ENCODE results near the gene RPS6KA2.

RPS6KA2 gene

DNA sequence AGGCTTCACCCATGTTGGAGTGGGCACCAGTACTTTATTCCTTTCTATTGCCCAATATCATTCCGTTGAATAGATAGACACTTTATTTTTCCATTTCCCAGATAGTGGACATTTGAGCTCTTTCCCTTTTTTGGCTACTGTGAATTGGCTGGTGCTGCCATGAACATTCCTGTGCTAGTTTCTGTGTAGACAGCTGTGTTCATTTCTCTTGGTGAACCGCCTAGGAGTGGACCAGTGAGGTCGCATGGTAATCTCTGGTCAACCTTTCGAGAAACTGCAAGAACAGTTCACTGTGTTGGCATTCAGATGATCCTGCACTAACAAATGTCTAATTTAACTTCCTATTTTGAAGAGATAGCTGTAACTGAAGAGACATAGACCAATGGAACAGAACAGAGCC is 99.2 kb downstream of the RPS6KA2 start:
- no peak for DNase-seq (ENCODE audit: low read depth)
- no peak for TF ChIP-seq CTCF (conservative IDR thresholded peaks at IDR 0.05; ENCODE audit: low read length)
- H3K4me3 ChIP-seq (ENCODE audit: low read length), result no peak overlapping the region

- no peak for DNase-seq (ENCODE audit: low read depth)
- TF ChIP-seq CTCF (conservative IDR thresholded peaks at IDR 0.05; ENCODE audit: low read length), result no peak
- H3K4me3 ChIP-seq (ENCODE audit: low read length), result no peak overlapping the region
Observed at GRCh38 chr6:166526937-166527336, 100.1 kb downstream of the RPS6KA2 start.

DNA sequence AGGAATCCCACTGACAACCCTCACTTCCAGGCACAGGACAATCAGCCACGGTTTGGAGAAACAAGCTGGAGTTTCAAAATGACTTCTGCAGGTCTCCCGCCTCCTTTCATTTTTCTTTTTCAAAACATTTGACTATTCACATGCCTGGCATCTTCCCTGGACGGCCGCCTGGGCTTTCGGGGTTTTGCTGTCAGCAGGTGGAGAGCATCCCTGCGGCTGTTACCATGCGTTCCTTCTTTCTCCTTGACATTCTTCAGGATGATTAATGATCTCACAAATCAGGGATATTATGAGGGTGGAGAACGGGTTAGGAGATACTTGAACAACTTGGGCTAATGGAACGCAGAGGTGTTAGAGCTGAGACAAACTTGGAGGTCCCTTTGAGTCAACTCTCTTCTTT is 101.5 kb downstream of the RPS6KA2 start:
- no peak for TF ChIP-seq CTCF (conservative IDR thresholded peaks at IDR 0.05; ENCODE audit: low read length)
- no peak overlapping the region for H3K4me3 ChIP-seq (ENCODE audit: low read length)
- DNase-seq (ENCODE audit: low read depth), result no peak

DNA sequence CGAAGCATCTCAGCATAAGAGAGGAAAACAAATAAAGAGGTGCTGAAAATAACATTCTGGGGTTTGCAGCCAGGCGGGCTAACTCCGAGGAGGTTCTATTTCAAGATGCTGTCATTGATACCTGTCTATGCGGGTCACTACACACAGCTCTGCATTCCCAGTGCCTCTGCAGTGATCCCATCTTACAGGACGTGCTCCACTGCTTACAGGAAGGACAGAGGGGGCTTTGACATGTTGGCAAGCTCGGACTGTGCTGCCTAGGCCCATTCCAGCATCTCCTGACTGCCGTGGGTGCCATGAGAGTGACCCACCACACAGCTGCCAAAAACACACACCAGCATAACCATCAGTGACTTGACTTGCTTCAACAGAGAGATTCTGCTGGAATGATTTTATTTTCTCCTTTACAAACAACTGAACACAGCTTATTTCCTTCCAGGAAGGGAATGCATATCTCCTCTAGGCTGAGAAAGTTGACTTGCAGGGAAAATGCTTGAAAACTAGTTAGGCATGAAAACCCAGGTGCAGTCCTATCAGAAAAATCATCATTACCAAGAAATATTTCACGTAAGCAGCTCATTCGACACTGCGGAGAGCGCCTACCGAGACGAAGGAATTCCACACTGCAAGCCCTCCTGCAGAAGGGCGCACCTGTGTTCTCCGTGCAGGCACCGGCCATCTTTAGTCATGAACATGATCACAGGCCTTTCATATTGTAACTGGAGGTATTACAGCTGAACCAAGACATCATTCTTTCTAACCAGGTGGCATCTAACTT is 103.1 kb downstream of the RPS6KA2 start:
- no peak for DNase-seq (ENCODE audit: low read depth)
- no peak for TF ChIP-seq CTCF (conservative IDR thresholded peaks at IDR 0.05; ENCODE audit: low read length)
- H3K4me3 ChIP-seq (ENCODE audit: low read length), result no peak overlapping the region

DNA sequence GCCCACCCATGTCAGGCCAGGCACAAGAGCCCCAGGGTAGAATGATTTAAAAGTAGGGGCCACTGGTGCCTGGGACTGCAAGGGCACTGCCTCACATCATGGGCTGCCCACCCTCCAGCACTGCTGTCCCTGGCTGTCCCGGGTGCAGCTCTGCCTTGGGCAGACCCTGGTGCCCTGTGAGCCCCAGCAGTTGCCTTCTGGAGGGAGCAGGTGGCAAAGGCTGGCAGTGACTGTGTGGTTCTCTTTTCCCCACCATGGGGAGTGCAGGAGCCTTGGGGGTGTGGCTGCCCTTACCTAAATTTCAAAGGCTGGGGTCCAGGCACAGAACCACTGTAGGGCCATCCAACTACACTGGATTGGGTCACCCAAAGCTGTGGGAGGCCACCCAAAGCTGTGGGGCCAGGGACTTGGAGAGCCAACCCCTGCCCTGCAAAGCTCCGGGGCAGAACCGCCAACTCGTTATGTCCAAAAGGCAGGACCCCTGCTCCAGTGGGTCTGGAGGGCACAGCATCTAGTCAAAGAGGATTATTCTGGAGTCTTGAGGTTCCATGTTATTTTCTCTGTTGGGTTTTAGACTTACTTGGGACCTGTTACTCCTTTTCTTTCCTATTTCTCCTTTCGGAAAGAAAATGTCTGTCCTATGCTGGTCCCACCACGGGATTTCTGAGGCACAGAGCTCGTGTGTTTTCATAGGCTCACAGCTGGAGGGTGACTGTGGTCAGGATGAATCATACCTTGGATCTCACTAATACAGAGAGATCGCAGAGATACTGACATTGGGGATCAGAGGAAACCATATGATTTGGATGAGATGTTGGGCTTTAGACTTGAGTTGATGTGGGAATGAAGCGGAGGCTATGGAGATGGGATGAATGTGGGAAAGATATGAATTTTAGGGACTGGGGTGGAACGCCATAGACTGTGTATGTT is 105.9 kb downstream of the RPS6KA2 start:
- TF ChIP-seq CTCF (conservative IDR thresholded peaks at IDR 0.05; ENCODE audit: low read length), result no peak
- no peak overlapping the region for H3K4me3 ChIP-seq (ENCODE audit: low read length)
- DNase-seq (ENCODE audit: low read depth), result no peak

DNA sequence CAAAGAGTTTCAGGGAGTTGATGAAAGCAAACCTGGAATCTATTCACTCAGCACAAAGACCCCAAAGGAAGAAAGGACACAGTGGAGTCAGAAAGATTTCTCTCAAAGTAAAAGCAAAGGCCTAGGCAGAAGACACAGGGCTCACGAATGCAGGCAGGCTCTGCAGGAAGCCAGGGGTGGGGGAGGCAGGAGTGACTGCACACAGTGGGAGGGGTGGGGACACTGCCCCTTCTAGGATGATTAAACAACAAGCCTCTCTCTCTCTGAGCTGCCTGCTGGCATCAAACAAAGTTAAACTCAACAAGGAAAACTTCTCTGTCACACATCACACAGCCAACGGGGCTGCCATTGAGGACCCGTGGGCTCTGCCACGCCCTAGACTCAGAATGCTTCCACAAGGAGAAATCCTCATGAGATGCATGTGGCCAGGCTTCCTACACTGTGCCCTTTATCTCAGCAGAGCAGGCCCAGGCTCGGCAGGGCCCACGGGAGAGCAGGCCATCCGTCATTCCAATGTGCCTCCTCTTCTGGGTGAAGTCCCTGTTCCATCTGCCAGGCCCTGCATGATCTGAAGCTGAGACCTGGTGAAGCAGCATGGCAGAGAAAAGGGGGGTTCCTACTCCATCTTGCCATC is 110.7 kb downstream of the RPS6KA2 start:
- H3K4me3 ChIP-seq (ENCODE audit: low read length), result no peak overlapping the region
- DNase-seq (ENCODE audit: low read depth), result no peak
- TF ChIP-seq CTCF (conservative IDR thresholded peaks at IDR 0.05; ENCODE audit: low read length), result no peak

Measured in AG10803 (cell line).